Activated T-cell treated with anti-CD3 and anti-CD28 coated beads, Interleukin-2, amount 50 U/mL, for 1 hour (primary cell): ENCODE results near the gene LSMEM2.
"Not testable (repeated sequence)": the region's sequence is repeated elsewhere in the genome, so short reads cannot be mapped to it uniquely, and the experiment has no call there.

Experiments
- DNase-seq: peaks from one replicate; pipeline ENCODE4 v3.0.0-alpha.2; 2020

LSMEM2 gene

GRCh38 chr3:50278880-50279224 lies at the start of gene LSMEM2:
LSMEM2 (plus strand) TSS chr3:50279087; CDS start chr3:50279114, 27 bp downstream.
- DNase-seq, result no peak

- no peak for DNase-seq
These were observed 49.4 kb upstream of the LSMEM2 start for GRCh38 chr3:50229490-50229889.

DNA sequence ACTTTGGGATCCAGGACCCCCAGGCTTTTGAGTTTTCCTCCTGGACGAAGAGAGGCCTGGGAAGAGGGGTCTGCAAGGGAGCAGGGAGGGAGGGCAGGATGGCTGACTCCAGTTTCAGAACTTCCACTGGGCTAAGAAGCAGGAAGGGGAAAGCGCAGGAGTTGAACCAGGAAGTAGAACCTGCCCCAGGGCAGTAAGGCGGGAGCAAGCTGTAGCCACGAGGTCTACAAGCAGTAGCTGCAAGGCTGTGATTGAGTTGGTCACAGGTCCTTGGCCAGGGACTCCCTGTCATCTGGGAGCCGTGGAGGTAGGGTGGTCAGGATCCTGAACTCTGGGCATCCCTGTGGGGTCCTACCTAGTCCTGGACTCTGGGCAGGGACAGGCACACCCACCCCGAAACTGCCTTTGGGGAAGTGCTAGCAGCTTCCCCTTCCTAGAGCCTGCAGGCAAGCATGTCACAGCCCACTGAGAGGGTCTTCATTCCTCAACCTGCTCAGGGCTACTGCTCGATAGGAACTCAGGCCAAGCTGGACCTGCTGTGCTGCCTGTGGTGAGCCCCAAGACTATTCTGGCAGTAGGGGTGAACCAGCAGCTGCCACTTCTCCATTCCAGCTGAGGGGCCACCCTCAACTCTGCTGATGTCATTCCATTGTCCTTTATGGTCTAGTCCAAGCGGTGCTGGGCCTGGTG lies 48.6 kb upstream of the LSMEM2 start:
- no peak for DNase-seq

GRCh38 chr3:50230794-50231125 lies 48.1 kb upstream of the LSMEM2 start:
- DNase-seq, result no peak

GRCh38 chr3:50231581-50231980 lies 47.3 kb upstream of the LSMEM2 start:
- no peak for DNase-seq

DNA sequence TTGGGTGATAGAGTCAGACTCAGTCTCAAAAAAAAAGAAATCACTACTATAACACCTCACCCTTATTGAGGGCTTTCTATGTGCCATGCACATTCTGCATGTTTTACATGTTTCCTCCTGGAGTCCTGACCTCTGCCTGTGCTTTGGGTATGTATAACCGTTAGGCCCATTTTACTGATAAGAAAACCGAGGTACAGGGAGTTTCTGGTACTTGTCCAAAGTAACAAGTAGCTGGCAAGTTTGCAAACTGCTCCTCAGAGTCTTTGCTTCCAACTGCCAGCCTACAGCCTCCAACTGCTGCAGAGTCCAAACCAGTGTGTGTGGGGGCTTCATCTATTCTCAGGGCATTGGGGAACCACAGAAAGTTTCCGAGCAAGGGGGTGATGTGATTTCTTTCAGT lies 46.6 kb upstream of the LSMEM2 start:
- DNase-seq, result no peak

DNA sequence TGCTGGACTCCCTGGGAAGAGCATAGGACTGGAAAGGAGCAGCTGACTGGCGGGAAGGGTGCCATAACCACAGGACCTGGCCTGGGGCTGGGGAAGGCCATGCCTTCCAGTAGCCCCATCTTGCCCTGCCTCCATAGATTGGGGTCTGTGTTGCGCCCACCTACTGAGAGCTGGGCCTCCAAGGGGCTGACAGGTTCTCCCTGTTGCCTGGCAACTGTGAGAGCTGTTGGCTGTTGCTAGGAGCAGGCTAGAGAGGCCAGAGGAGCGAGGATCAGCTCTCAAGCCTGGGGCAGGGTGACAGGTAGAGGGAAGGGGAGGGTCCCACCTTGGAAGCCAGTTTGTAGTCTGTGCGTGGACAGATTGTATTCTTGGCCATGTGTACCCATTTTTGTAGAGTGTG lies 45.7 kb upstream of the LSMEM2 start:
- DNase-seq, result no peak

DNA sequence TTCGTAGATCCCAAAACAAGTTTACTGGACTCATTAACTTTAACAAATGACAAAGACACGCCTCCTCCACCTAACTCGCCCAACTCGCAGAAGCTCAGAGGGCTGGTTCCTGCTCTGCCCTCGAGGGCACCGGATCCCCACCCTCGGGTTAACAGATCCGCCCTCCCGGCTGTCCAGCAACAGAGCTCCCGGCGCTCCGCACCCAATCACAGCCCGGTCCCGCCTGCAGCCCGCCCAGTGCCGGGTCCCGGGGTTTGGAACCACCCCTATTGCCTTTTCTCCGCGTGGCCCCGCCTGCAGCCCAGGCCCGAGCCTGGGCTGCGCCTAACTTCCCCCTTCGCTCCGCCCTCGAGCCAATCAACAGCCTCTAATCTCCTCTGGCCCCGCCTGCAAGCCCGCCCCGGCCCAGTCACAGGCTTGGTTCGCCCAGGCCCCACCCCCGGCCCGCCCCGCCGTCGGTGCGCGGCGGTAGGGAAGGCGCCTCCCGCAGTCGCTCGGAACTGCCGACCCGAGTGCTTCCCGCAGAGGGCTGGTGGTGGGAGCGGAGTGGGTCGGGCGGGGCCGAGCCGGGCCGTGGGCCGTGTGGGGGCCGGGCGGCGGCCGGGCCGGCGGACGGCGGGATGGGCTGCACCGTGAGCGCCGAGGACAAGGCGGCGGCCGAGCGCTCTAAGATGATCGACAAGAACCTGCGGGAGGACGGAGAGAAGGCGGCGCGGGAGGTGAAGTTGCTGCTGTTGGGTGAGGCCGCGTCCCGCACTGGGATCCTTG lies 43.0 kb upstream of the LSMEM2 start, which contains the start of gene GNAI2:
Gene GNAI2, plus strand, starts transcription at position 489 of the 768 bp plus-strand sequence. Its CDS starts 132 bp downstream, at position 621.
- DNase-seq, result peak; percentile 99

GRCh38 chr3:50236484-50237132 lies 42.3 kb upstream of the LSMEM2 start:
- DNase-seq, result no peak

GRCh38 chr3:50237133-50237651 lies 41.7 kb upstream of the LSMEM2 start:
- peak; percentile 46 for DNase-seq

GRCh38 chr3:50237754-50238548 lies 40.9 kb upstream of the LSMEM2 start:
- peak; percentile 84 for DNase-seq

GRCh38 chr3:50238549-50239026 lies 40.3 kb upstream of the LSMEM2 start:
- DNase-seq, result peak; percentile 32

DNA sequence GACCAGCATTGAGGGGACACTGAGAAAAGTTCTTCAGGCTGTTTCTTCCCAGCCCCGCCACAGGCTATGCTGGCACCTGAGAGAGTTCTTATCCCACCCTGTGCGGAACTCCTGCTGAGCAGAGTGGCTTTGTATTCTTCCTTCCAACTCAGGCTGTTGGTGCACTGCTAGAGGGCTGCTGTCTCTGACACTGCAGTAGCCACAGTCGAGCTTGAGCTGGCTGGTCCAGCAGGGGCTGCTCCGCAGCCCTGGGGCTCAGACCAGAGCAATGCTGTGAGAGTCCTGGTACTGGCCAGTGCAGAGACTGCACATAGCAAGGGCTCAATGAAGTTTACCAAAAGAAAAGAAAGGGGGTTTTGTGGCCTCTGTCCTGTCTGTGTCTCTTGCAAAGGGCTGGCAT lies 39.2 kb upstream of the LSMEM2 start:
- no peak for DNase-seq

- DNase-seq, result no peak
These were observed 37.7 kb upstream of the LSMEM2 start for GRCh38 chr3:50241163-50241562.

- no peak for DNase-seq
These were observed 37.0 kb upstream of the LSMEM2 start for GRCh38 chr3:50241713-50242380.

GRCh38 chr3:50242381-50242770 lies 36.5 kb upstream of the LSMEM2 start:
- DNase-seq, result no peak

- peak; percentile 34 for DNase-seq
These were observed 35.9 kb upstream of the LSMEM2 start for GRCh38 chr3:50242851-50243542.

- DNase-seq, result no peak
These were observed 35.4 kb upstream of the LSMEM2 start for GRCh38 chr3:50243543-50243895.

DNA sequence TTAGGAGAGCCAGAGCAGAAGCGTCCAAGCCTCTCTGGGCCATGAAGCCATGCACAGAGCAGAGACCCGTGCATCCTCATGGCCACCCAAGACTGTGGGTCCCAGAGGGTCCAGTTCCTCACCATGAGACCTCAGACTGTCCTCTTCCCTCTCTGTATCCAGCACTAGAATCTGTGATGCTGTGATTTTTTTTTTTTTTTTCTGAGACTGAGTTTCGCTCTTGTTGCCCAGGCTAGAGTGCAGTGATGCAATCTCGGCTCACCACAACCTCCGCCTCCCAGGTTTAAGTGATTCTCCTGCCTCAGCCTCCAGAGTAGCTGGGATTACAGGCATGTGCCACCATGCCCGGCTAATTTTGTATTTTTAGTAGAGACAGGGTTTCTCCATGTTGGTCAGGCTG lies 34.1 kb upstream of the LSMEM2 start:
- not testable (repeated sequence) for DNase-seq

GRCh38 chr3:50245251-50245745 lies 33.6 kb upstream of the LSMEM2 start:
- DNase-seq, result no peak

DNA sequence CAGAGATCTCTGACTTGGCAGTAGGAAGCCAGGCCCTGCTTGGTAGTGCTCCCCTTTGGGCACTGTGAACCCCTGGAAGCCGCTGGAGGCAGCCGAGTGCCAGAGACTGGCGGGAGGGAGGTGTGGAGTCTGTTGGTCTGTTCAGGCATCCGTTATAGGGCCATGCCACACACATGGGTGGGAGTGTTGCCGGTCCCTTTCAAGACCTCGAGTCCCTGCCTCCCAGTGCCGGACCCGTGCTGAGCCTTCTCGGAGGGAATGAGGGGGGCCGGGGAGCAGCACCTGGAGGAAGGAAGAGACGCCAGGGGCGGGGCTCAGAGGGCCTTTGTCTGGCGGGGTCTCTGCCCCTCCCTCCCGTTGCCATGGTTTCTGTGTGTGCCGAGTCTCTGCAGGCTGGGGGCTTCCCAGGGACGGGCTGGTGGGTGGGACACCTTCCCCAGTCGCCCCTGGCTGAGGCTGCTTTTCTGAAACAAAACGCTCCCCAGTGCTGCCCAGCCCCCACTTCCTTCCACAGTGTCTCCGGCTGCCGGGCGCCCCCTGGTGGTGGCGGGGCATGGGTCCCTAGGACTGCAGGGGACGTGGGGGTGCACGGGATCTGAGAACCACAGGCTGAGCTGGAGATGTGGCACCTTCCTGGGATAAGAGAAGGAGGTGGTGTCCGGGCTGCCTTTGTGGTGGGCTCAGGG lies 32.9 kb upstream of the LSMEM2 start:
- DNase-seq, result peak; percentile 96
